GM18861 (cell line): ENCODE measurements around the gene LMO1.
A peak's percentile ranks its signal among the peaks of the same experiment; 100 is the strongest.

Source experiments
- ATAC-seq: cut with Tn5 transposase; IDR thresholded peaks from one replicate; pipeline ENCODE4 v1.9.1; 2021; ENCODE audit not compliant: unreplicated experiment

LMO1 gene

DNA sequence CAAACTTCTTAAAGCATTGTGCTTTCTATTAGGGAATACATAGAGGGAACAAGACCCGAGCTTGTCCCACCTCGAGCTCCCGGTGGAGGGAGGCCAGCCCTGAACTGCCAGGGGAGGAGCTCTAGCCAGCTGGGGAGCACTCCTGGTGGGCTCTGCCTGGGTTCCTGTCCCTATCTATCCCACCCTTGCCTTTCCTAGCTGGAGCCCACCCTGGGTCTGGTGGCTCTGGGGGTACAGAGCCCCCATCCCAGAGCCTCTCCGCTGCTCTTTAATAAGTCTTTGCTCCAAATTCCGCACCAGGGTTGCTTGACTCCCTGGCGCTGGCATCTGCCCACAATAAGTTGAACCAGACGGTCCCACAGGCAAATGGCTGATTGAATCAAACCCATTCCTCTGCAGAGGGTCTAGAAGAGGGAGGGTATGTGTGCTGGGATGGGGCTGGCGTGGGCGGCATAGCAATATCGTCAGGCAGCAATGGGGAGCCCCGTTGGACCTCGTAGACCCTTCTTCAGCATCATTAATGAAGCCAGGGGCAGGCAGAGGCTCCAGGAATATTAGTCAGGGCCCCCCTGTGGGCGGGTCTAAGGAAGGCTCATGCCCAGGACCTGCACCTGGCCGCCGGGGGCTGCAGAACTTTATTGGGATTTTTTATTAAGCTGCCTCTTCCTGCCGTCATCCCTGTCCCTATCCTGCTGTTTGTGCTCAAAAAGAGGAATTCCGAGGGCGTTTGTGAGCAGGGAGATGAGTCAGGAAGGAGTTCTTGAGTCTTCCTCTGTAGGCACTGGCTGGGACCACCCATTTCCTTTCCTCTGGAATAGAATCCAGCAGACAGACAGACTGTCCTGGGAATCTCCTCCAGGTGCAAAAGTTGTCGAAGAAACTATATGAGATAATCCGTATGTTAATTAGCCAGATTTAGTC, 56.3 kb downstream of the LMO1 start:
- no peak for ATAC-seq

DNA sequence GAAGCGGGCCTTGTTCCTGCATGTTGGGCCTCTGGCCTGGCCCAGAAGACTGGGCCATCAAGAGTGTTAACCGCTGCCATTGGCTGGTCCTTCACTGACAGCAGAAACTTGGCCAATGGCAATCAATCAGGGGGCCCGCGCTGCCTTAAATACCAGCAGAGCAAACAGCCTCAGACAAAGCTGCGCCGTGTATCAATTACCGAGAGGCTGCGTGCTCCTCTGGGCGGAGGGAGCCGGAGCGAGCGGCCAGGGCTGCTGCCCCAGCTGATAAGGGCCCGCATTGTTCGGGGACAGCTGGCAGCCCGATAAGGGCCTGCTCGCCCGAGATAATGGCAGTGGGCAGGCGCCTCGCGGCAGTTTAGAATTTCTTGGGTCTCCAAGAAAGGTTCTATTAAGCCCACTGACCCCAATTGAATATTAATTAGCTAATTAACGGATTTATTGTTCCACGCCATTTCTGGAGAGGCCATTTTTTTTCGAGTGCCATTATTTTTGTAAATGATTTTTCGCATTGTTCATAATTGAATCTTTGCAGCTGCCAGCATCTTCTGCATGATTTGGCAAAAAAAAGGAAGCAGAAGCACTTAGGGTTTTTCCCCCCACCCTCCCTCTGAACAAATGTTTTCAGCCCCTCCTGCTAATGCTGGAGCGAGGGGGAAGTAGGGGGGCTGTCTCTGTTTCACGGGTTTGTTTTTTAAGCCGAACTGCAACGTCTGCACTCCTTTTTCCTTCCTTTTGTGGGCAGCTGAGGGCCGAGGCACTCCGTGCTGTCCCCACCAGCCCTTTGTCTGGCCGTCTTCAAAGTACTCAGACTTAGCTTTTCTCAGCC, 57.2 kb downstream of the LMO1 start:
- no peak for ATAC-seq

DNA sequence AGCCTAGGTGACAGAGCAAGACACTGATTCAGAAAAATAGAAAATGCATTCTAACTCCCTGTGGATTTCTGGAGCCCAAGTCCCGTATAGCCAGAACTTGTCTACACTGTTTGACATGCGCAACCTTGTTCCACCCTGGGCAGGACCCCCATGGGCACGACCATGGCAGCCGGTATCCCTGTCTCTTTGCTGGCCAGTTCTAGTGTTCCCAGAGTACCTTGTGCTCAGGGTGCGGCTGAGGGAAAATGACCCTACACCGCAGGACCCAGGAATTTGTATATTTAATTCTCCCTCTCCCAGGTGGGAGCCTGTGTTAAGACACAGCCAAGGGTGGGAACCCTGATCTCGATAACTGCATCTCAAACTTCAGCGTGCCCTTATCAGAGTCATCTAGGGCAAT, 58.1 kb downstream of the LMO1 start:
- no peak for ATAC-seq

DNA sequence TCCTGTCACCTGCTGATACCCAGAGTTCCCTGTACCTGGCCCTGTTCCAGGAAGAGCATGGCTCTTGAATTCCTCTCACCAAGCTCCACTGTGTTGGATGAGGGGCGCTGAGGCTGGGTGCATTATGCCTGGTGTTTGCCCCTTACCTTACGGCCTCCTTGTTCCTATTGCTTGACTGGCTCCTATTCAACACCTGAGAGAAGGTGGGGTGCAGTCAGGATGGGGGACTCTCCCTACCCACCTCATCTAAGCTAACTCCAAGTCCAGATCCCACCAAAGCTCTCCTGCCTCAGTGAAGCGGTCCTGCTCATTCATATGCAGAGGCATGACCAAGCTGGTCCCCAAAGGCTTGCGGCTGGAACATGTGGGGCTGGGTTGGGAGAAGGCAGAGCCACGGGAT, 59.1 kb downstream of the LMO1 start:
- ATAC-seq: no peak

DNA sequence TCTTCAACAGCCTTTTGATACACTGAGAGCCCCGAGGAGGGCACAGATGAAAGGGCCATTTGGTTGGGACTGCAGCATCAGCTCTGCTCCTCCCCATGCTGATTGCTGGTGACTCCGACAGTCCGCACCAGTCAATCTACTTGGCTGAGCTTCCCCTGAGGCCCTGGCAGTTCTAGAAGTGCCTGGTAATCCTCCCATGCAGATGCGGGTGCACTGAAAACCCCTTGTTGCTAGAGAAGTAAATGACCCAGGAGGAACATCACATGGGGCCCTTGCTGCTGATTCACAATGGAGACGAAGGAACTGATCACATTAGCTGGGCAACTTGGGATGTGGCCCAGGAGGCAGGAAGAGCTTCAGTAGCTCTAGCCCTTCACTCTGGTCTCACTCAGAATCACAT, 59.7 kb downstream of the LMO1 start:
- no peak for ATAC-seq

DNA sequence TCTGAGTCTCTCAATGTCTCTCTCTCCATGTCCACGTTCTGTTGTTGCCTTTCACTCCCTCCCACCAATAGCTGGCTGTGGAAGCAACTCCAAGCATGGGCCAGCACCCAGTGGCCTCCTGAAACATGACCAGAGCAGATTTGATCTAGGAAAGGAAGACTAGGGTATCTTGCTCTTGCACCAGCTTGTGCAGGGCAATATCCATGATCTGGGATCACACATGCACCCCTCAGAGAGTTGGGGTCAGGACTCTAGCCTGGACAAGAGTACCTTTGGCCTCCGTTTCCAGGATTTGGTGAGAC, 60.3 kb downstream of the LMO1 start:
- ATAC-seq: no peak

DNA sequence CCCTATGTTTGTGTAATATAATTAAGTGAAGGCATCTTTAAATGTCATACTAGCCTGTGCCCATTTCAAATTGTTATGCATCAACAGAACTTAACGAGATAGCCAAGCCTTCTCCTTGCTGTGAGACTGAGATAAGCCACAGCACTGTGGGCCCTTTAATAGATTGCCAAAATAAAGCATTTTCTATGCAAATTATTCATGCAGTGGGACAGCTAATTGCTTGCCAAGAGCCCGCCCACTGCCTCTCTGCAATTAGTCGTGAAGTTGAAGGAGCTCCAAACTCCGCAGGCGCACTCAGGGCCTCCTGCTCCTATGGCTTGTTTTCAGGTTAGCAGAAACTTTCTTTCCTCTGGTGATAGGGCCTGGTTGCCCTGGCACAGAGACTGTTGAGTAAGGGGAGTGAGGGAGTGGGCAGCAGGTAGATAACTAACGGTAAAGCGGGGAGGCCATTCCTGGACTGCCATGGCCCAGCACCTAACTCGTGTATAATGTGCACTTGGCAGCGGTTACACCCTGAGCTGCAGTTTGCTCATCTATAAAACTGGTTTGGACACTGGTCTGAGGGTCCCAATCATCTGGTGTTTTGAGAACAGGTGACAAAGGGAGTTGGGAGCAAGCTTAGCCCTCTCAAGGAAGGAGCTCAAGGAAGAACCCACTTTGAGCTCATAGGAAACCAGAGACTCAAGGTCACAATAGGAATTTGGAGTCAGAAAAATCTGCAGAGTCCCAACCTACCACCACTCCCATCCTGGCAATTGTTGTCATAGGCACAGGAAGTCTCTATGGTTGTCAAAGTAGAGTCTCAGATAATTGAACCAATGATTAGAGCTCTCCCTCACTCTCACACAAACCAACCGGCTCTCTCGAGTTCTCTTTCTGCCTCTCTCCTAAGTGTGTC, 60.9 kb downstream of the LMO1 start:
- ATAC-seq: no peak

DNA sequence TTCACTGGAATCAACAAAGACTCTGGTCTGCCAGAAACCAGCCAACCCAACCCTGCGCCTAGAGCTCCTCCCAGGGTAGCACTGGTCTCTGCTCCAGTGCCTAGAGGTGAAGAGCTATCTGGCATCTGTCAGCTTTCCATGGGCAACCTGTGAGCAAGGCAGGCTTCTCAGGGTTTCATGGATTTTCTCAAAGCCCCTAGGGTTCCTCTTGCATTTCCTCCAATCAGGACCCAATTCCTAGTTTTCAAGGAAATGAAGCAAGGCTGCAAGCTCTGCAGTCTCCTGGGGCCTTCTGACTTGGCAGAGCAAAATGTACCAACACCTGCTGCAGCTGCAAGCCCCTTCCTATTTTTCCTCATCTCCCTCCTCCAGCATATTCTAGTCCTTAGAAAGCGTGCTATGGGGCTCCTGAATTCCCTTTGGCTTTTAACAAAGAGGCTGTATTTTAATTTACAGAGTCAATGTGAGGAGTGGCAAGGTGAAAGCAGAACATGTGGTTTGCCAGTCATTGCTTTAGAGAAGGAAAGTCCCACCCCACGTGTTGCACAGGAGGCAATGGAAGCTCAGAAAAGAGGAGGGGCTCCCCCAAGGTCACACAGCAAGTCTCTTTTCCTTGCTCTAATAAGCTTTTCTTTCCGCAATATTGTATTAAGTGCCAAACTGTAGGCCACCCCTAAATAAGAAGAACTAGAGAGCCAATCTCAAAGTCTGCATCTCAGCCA, 61.9 kb downstream of the LMO1 start:
- peak; percentile 69 for ATAC-seq

DNA sequence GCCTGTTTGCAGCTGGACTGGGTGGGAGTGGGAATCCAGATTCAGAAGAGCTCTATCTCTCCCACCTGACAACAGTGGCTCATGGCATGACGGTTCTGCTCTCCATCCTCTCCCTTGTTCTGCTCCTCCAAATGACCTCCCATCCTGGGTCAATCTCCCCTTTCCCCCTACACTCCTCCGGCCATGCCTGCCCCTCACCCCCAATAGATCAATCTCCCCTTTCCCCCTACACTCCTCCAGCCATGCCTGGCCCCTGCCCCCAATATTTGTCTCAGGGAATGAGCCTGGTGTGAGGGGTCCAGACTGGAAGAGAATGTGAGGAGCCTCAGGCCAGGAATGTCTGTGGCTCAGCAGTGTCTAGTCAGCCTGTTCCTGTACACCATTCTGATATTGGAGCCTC, 64.0 kb downstream of the LMO1 start:
- no peak for ATAC-seq

DNA sequence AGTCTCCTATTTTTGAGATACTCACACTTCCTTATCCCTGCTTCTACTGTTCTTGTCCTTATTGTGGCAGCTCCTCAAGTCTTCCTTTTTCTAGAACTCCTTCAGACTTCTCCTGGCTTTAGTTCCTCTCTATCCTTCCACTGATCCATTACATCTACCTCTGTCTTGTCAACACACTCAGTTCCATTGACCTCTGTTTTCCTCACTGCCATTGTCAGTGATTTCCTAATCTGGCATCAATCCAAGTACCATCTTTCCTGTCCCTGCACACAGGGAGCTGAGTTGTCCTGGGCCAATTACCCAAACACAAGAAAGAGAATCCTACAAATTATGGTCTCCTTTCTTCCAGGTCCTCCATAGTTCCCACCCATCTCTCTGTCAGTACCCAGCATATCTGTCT, 66.9 kb downstream of the LMO1 start:
- no peak for ATAC-seq

DNA sequence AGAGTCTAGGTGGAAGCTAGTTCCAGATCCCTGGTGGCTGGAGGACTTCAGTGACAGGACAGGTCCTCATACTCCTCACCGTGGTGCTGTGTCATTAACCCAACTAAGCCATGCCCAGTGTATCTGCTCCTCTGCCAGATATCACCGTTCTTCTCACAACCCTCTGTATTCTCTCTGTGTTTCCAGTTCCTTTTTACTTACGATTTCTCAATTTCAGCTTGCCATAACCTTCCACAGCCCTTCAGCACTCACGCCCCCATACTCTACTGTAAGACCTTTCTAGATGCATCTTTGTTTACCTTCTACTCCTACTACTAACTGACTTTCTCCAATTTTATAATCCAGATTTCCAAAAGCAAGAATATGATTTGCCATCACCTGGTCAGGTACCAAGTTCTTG, 68.7 kb downstream of the LMO1 start:
- no peak for ATAC-seq

DNA sequence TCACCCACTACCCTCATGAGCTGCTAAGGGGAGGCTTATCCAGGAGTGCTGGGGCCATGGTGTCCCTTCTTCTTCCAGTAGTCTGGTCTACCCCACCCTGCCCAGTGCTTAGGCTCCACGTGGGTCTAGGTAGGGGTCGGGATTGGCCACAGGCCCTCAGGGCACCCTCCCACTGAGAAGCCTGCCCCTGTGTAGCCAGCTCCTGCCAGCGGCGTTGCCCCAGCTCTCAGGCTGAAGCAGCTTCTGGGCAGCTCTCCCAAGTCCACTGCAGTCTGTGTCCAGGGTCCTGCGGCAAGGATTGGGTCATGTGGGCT, 70.8 kb downstream of the LMO1 start:
- ATAC-seq: no peak

DNA sequence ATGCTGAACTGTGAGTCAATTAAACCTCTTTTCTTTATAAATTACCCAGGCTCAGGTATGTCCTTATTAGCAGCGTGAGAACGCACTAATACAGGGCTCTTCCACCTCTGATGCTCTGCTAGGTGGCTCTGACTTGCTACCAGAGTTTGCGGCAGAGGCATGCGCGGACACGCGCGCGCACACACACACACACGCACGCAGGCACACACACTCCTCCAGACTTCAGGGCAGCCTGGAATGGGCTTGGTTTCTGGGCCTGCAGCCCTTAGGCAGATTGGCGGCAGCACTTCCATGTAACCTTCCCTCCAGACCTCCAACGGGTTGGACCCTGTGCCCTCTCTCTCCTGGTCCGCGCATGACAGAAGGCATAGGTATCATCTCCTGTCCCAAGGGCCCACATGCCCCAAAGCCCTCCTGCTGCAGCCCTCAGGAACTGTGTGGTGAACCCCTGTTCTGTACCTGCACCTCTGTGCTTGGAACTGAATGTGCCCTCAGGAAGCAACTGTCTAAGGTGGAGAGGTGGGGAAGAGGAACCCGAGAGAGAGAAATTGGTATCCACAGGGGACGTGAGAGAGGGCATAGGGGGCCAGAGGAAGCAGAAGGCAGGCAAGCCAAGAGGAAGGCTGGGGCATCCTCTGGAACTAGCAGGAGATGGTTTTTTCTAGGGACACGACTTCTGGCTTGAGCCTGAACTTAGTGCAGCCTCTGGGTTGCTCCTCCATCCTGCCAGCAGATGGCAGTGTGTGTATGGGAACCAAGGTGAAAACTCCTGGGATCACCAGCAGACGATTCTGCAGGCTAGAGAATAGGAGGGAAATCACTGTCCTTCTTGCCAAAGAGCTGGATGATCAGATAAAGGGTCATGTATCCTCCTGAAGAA, 71.4 kb downstream of the LMO1 start:
- ATAC-seq: no peak

DNA sequence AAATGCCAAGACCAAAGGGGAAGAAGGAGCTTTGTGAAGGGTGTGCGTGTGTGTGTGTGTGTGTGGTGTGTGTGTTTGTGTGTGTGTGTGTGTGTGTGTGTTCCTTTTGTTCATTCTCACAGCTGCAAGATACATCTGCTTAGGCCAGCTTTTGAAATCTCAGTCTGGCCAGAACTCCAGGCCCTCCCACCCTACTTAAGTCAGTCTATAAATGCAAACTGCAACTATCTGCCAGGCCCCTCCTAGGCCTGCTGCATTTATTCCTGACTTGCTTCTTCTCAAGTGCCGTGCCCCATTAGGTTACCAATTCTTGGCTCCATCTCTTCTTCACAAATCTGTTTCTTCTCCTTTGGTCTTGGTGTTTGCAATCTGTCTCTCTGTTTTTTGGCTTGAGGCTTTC, 73.2 kb downstream of the LMO1 start:
- ATAC-seq: no peak

DNA sequence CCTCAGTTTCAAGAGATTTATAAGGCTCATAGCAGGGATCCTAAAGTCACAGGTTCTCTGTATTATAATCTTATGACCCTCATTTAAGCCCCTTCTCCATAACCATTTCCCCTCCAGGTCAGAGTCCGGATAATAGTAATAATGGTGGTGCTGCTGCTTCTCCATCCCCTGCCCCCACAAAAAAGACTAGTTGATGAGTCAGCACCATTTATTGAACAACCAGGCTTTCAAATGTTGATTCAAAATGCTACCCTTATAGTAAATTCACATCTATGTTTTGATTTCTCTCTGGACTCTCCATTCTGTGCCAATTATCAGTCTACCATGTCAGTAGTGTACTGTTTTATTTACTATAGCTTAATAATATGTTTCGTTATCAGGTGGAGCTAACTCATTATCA, 77.2 kb downstream of the LMO1 start:
- ATAC-seq: no peak

DNA sequence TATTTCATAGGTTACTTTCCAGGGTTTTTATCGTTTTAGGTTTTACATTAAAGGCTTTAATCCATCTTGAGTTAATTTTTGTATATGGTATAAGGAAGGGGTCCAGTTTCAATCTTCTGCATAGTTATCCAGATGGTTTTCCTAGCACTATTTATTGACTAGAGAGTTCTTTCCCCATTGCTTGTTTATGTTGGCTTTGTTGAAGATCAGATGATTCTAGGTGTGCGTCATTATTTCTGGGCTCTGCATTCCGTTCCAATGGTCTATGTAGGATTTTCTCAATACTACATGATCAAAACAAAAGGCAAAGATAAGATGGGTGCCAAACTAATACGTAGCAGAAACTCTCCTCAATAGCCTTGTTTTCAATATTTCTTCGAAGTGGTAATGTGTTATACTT, 80.6 kb downstream of the LMO1 start:
- no peak for ATAC-seq

DNA sequence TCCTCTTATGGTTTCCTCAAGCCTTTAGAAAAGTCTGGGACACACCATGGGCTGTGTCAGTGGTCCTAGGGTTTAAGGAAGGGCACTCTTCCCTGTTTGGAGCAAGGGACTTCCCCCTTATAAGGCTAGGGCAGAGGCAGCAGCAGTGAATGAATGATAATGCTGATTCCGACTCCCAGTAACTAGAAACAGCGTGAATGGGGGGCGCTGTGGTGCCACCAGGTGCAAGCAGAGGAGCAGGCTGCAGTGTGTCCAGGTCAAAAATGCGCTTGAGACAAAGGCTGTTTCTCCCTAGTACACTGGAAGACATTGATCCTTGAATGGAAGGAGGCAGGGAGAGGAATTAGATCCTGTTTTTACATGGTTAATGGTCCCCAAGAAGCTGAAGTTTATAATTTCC, 83.2 kb downstream of the LMO1 start:
- no peak for ATAC-seq

DNA sequence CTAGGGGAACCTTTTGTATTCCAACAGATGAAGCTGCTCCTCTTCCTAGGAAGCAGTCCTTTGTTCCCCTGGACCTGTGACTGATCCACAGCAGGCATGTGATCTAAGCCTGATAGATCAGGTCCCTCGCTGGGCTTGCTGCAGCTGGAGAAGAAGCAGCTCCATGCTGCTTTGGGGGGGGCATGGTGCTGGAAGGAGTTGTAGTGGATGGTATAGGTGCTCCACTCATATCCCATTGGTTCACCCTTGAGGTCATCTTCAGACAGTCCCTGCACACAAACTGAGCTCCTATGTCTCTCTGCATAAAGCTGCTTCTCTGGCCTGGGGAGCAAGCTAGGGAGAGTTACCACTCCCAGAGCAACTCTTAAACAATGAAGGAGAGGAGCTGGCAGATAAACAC, 85.4 kb downstream of the LMO1 start:
- no peak for ATAC-seq

DNA sequence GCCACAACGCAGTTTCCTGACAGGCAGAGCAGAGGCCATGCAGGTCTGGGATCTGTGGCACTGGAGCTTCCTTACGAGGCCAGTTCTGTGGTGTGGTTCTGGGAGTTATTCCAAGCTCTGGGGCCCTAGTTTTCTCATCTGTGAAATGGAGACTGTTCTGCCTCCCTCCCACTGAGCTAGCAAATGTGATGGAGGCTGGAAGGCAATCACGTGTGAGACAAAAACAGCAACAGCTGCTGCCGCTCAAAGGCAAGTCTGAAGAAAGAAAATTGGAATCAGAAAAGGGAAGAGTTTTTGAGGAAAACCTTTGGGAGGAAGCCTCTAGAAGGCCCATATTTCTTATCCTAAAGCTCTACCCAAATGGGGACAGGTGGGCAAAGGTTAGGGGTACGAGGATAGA, 86.5 kb downstream of the LMO1 start:
- no peak for ATAC-seq
